GM04504 (cell line): Measurements from ENCODE around the gene GDI2.
"Not testable (repeated sequence)": the region's sequence is repeated elsewhere in the genome, so short reads cannot be mapped to it uniquely, and the experiment has no call there.

Source experiments
- DNase-seq: peaks from one replicate; pipeline ENCODE4 v3.0.0-alpha.2; 2012; ENCODE audit warnings: low read depth

Gene GDI2

GRCh38 chr10:5827841-5828240, 14.6 kb upstream of the GDI2 start:
- no peak for DNase-seq

GRCh38 chr10:5826511-5826910, 13.3 kb upstream of the GDI2 start:
- DNase-seq, result not testable (repeated sequence)

GRCh38 chr10:5818894-5819293, 5.7 kb upstream of the GDI2 start:
- DNase-seq, result no peak

- DNase-seq, result no peak
Measured at GRCh38 chr10:5818048-5818331, 4.8 kb upstream of the GDI2 start.

GRCh38 chr10:5817322-5818047, 4.3 kb upstream of the GDI2 start:
- DNase-seq, result no peak

- no peak for DNase-seq
Measured at GRCh38 chr10:5816170-5816569, 2.9 kb upstream of the GDI2 start.

GRCh38 chr10:5814110-5815107, 1.2 kb upstream of the GDI2 start:
- no peak for DNase-seq

GRCh38 chr10:5813091-5813340, 218 bp downstream of the GDI2 start:
- no peak for DNase-seq

- DNase-seq, result no peak
Measured at GRCh38 chr10:5812283-5813090, 747 bp downstream of the GDI2 start.

GRCh38 chr10:5811387-5811821, 1.8 kb downstream of the GDI2 start:
- no peak for DNase-seq

- DNase-seq, result no peak
Measured at GRCh38 chr10:5810225-5810624, 3.0 kb downstream of the GDI2 start.

GRCh38 chr10:5809527-5810154, 3.6 kb downstream of the GDI2 start:
- DNase-seq, result no peak

GRCh38 chr10:5808783-5809392, 4.3 kb downstream of the GDI2 start:
- not testable (repeated sequence) for DNase-seq

GRCh38 chr10:5806745-5807144, 6.5 kb downstream of the GDI2 start:
- DNase-seq, result no peak

- no peak for DNase-seq
Measured at GRCh38 chr10:5805711-5806110, 7.5 kb downstream of the GDI2 start.

- no peak for DNase-seq
Measured at GRCh38 chr10:5805260-5805659, 8.0 kb downstream of the GDI2 start.

- DNase-seq, result no peak
Measured at GRCh38 chr10:5804386-5804785, 8.8 kb downstream of the GDI2 start.

- DNase-seq, result no peak
Measured at GRCh38 chr10:5800782-5801181, 12.5 kb downstream of the GDI2 start.

GRCh38 chr10:5794236-5794635, 19.0 kb downstream of the GDI2 start:
- DNase-seq, result no peak

- no peak for DNase-seq
Measured at GRCh38 chr10:5789626-5790025, 23.6 kb downstream of the GDI2 start.

GRCh38 chr10:5788969-5789368, 24.3 kb downstream of the GDI2 start:
- DNase-seq, result no peak

- no peak for DNase-seq
Measured at GRCh38 chr10:5783300-5783699, 29.9 kb downstream of the GDI2 start.
